HTERT RPE-1 (cell line): ENCODE results near the gene CST4.
"Not testable (repeated sequence)": the region's sequence is repeated elsewhere in the genome, so short reads cannot be mapped to it uniquely, and the experiment has no call there.

ENCODE experiments used
- in situ Hi-C: fragments of 300-500 bp; cut with MboI; formaldehyde crosslinking; loops from 4 replicates; pipeline ENCODE4 v1.14.3; 2020; ENCODE audit warnings: low sequenced_read_pairs

CST4 gene

GRCh38 chr20:23689399-23689690, 507 bp upstream of the CST4 start:
- in situ Hi-C loops, result no loop called here

GRCh38 chr20:23687986-23688385, 852 bp downstream of the CST4 start:
- in situ Hi-C loops, result no loop called here

DNA sequence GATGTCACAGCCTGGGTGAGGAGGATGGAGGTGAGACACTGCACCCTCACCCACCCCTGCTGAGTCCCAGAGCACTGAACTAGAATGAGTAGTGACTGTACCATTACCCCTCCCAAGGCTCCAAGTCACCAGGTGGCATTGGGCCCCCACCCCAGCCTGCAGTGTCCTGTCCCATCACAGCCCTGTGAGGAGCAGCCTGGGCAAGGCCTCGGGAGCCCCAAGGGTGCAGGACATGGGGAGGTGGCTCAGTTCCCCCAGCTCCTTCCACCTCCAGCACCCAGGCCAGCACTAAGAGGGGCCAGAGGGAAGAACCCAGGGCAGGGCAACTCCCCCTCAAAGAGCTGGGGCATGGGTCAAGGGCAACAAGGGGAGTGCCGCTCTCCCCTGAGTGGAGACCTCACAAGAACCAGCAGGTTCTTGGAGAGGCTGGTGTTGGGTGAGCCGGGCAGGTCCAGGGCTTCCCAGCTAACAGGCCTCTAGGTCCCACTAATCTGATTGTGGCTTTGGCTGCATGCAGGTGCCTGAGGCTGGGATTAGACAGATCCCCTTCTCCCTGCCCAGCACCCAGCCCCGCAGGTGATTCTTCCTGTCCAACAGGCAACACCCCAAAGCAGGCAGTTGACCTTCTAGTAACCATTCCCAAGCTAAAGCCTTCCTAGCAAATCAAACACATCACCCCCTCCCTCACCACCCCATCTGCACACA, 2.6 kb downstream of the CST4 start:
- in situ Hi-C loops, result no loop called here

DNA sequence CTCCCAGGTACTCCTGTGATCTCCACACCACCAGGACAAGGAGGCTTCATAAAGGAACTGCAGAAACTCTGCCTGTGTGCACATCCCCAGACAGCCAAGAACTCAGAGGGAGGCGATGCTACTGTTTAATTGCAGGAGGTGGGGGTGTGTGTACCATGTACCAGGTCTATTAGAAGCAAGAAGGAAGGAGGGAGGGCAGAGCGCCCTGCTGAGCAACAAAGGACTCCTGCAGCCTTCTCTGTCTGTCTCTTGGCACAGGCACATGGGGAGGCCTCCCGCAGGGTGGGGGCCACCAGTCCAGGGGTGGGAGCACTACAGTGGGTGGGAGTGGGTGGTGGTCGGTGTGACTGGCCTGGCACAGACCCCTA, 3.3 kb downstream of the CST4 start:
- in situ Hi-C loops, result not testable (repeated sequence)

DNA sequence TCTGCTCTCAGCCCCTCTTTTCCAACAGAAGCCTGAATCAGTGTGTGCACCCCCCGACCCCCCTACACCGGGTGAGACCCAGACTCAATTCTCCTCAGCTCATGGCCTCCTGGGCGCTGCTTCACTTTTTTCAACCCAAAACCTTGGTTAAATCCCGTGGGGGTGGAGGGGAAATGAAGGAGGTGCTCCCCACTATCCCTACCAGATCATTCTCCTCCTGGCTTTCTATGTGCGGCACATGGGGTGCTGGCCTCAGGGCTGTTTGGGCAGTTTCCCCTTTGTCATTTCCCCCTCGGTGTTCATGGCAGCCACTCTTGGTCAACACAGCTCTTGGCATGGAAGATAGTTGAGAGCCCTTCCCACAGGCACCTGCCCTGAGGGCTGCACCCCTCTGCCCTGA, 4.6 kb downstream of the CST4 start:
- in situ Hi-C loops, result no loop called here

GRCh38 chr20:23683807-23684206, 5.0 kb downstream of the CST4 start:
- in situ Hi-C loops, result no loop called here

GRCh38 chr20:23683281-23683680, 5.6 kb downstream of the CST4 start:
- in situ Hi-C loops, result no loop called here

GRCh38 chr20:23680146-23680545, 8.7 kb downstream of the CST4 start:
- in situ Hi-C loops, result no loop called here

GRCh38 chr20:23679133-23680092, 9.4 kb downstream of the CST4 start:
- in situ Hi-C loops, result no loop called here

GRCh38 chr20:23673209-23673608, 15.6 kb downstream of the CST4 start:
- in situ Hi-C loops, result no loop called here

GRCh38 chr20:23672158-23672557, 16.7 kb downstream of the CST4 start:
- in situ Hi-C loops, result no loop called here

DNA sequence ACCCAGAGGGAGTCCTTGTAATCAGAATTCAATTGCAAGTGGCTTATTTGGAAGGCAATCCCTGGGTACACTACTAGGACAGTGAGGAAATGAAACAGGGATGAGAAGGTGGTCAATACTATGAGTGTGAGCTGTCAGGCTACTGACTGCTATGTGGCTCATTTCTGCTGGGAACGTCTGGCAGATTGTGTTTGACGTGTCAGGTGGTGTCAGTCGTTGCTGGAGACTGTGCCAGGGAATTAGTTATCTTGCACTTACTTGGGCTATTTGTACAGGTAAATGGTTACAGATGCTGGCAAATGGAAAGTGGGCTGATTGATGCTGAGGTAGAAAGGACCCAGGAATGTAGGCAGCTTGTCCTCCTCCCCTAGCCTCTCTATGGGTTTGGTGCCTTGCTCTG, 17.4 kb downstream of the CST4 start:
- in situ Hi-C loops, result no loop called here

GRCh38 chr20:23670361-23670760, 18.5 kb downstream of the CST4 start:
- in situ Hi-C loops, result no loop called here

- in situ Hi-C loops, result no loop called here
Measured at GRCh38 chr20:23669866-23670265, 19.0 kb downstream of the CST4 start.

GRCh38 chr20:23669327-23669726, 19.5 kb downstream of the CST4 start:
- in situ Hi-C loops, result no loop called here

GRCh38 chr20:23668477-23668951, 20.3 kb downstream of the CST4 start:
- in situ Hi-C loops, result no loop called here

GRCh38 chr20:23667666-23668065, 21.2 kb downstream of the CST4 start:
- in situ Hi-C loops, result no loop called here

- in situ Hi-C loops, result no loop called here
Measured at GRCh38 chr20:23666698-23667097, 22.1 kb downstream of the CST4 start.

- in situ Hi-C loops, result no loop called here
Measured at GRCh38 chr20:23666189-23666588, 22.6 kb downstream of the CST4 start.

GRCh38 chr20:23664954-23665353, 23.9 kb downstream of the CST4 start:
- in situ Hi-C loops, result no loop called here

GRCh38 chr20:23664046-23664445, 24.8 kb downstream of the CST4 start:
- in situ Hi-C loops, result not testable (repeated sequence)

GRCh38 chr20:23663180-23663579, 25.7 kb downstream of the CST4 start:
- in situ Hi-C loops, result no loop called here
